HG03095 (cell line): ENCODE measurements around the gene TUFT1.
"Not testable (repeated sequence)": the region's sequence is repeated elsewhere in the genome, so short reads cannot be mapped to it uniquely, and the experiment has no call there.

ENCODE experiments used
- ATAC-seq: cut with Tn5 transposase; IDR thresholded peaks from one replicate; pipeline ENCODE4 v1.9.1; 2021; ENCODE audit warnings: moderate library complexity; ENCODE audit not compliant: unreplicated experiment

Gene TUFT1

GRCh38 chr1:151512326-151512725 lies 27.8 kb upstream of the TUFT1 start:
- no peak for ATAC-seq

GRCh38 chr1:151512801-151513625 lies 27.1 kb upstream of the TUFT1 start:
- ATAC-seq, result no peak

DNA sequence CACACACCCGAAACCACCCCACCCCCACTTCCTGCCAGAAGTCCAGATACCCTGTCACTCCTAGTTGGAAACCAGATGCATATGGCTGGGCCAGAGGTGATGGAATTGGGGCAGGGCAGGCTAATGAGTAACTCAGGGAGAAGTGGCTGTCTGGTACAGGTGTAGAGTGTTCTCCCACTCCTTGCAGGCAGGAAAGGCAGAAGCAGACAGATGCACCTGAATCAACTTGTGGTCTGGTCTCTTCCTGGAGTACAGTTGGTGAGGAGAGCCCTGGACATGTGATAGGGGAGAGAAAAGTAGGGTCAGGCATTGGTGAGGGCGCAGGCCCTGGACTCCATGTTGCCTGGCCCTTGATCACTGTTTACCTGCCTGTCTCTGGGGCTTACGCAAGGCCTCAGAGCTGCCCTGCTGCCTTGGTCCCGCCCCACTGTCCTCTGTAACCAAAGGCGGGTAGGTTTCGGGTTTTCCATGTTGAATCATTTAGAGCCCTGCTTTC lies 26.4 kb upstream of the TUFT1 start:
- ATAC-seq, result no peak

DNA sequence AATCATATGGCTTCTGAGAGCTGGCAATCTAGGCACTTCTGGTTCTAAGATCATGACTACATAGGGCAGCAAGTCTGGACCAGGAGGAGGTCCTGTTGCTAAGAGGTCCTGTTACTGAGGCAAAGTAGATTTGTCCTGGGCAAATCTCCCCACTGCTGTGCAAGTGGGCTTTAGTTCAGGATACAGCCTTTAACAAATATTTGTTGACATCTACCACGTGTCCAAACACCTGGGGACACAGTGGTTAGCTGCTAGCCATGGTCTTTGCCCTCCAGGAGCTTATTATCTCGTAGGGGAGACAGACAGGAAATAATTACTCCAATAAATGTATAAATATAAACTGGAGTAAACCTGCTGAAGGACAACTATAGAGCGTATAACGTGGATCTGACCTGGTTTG lies 25.7 kb upstream of the TUFT1 start:
- ATAC-seq, result no peak

- no peak for ATAC-seq
Measured at GRCh38 chr1:151515265-151515664, 24.8 kb upstream of the TUFT1 start.

GRCh38 chr1:151516031-151516511 lies 24.0 kb upstream of the TUFT1 start:
- no peak for ATAC-seq

DNA sequence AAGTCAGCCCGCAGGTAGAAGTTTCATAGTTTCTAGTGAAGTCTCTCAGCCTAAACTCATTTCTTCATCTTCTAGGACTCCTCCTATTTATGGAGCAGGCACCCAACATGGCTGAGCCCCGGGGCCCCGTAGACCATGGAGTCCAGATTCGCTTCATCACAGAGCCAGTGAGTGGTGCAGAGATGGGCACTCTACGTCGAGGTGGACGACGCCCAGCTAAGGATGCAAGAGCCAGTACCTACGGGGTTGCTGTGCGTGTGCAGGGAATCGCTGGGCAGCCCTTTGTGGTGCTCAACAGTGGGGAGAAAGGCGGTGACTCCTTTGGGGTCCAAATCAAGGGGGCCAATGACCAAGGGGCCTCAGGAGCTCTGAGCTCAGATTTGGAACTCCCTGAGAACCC lies 21.7 kb upstream of the TUFT1 start:
- ATAC-seq, result no peak

GRCh38 chr1:151518936-151519335 lies 21.2 kb upstream of the TUFT1 start:
- no peak for ATAC-seq

- ATAC-seq, result no peak
Measured at GRCh38 chr1:151519667-151520066, 20.4 kb upstream of the TUFT1 start.

DNA sequence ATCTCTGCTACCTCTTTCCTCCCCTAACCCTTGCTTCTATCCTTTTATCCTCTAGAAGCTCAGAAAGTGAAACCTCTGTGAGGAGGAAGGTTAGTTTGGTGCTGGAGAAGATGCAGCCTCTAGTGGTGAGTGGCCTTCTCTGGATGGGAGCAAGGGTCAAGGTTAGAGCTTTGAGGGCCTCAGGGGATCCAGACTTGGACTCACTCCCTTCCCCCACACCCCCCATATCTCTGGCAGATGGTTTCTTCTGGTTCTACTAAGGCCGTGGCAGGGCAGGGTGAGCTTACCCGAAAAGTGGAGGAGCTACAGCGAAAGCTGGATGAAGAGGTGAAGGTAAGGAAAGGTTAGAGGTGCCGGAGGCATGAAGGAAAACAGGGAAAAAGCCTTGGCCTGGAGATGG lies 19.8 kb upstream of the TUFT1 start:
- ATAC-seq, result no peak

DNA sequence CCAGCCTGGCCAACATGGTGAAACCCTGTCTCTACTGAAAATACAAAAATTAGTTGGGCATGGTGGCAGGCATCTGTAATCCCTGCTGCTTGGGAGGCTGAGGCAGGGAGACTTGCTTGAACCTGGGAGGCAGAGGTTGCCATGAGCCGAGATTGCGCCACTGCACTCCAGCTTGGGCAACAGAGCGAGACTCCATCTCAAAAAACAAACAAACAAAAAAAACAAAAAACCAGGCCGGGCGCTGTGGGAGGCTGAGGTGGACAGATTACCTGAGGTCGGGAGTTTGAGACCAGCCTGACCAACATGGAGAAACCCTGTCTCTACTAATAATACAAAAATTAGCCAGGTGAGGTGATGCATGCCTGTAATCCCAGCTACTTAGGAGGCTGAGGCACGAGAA lies 17.7 kb upstream of the TUFT1 start:
- ATAC-seq, result not testable (repeated sequence)

DNA sequence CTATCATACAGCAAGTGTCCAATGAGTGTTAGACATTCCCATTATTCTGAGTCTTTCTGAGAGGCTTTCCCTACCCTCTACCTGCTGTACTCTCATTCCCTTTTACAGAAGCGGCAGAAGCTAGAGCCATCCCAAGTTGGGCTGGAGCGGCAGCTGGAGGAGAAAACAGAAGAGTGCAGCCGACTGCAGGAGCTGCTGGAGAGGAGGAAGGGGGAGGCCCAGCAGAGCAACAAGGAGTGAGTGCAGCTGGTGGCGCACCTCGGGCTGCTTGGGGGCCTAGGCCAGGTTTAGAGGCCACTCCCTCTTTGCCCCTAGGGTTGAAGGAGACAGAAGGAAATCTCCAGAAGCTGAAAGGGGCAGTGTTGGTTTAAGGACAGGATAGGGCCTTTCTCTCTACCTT lies 16.8 kb upstream of the TUFT1 start:
- no peak for ATAC-seq

- ATAC-seq, result no peak
Measured at GRCh38 chr1:151524736-151525135, 15.4 kb upstream of the TUFT1 start.

- no peak for ATAC-seq
Measured at GRCh38 chr1:151526735-151527525, 13.2 kb upstream of the TUFT1 start.

GRCh38 chr1:151529211-151529702 lies 10.9 kb upstream of the TUFT1 start:
- no peak for ATAC-seq

GRCh38 chr1:151529781-151530180 lies 10.3 kb upstream of the TUFT1 start:
- ATAC-seq, result no peak

DNA sequence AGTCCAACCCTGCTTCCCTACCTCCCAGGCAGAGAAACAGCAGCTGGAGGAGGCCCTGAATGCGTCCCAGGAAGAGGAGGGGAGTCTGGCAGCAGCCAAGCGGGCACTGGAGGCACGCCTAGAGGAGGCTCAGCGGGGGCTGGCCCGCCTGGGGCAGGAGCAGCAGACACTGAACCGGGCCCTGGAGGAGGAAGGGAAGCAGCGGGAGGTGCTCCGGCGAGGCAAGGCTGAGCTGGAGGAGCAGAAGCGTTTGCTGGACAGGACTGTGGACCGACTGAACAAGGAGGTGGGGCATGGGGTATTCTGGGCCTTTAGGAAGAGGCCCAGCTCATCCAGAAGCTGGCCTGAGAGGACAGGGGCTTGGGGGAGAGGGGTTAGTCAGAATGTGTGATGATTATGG lies 9.6 kb upstream of the TUFT1 start:
- ATAC-seq, result no peak

- no peak for ATAC-seq
Measured at GRCh38 chr1:151533870-151534269, 6.2 kb upstream of the TUFT1 start.

DNA sequence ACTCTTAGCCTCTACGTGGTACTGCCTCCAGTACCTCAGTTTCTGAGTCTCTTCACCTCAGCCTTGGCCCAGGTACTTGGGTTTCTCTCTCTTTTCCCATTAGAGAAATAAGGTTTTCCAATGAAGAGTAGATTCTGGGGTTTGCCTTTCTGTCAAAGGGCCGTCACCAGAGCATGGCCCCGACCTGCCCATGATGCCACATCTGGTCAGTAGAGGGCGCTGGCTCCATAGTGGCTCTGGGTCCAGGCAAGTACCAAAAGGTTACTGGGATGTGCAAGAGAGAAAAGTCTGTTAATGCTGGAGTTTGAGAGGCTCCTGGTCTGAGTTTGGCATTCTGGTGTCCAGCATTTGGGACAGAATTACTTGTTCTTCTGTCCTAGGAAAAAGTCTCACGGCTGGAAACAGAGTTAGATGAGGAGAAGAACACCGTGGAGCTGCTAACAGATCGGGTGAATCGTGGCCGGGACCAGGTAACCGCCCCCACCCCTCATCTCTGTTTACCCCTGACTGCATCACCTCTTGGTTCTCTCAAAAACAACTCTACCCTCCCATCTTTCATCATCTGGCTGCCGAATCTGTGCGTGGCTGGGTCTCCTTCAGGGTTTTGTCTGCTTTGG lies 5.3 kb upstream of the TUFT1 start:
- no peak for ATAC-seq

DNA sequence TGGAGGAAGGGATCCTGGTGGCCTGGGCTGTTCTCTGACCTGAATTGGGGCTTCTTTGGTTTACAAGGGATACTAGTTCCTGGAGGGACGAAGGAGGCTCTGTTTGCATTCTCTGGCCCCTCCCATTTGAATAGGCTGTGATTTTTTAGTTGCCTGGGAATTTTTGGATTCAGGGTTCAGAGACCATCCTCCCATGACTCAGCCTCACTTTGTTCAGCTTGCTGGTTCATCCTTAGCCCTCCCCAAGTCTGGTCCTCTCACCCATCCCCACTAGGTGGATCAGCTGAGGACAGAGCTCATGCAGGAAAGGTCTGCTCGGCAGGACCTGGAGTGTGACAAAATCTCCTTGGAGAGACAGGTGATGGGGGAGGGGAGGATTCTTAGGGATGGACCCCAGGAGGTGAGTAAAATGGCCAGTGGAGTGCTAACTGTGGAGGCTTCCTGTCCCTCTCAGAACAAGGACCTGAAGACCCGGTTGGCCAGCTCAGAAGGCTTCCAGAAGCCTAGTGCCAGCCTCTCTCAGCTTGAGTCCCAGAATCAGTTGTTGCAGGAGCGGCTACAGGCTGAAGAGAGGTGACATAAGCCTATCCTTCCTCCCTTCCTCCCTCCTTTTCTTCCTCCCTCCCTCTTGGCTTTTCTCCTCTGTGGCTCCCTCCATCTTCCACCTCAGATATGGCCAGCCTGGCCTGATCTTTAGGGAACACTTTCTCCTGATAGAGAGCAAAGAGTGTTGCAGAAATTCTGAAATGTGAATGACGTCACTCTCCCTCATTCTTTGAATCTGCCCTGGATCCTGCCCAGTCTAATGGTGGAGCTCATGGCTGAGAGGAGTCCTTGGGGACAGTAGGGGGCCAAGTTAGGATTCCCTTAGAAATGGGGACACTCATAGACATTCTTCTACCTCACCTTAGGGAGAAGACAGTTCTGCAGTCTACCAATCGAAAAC lies 4.5 kb upstream of the TUFT1 start:
- ATAC-seq, result no peak
